HEK293 (cell line): ENCODE results near the gene TRIM47.

Source experiments
- CTCF ChIA-PET: fragments of 350-600 bp; formaldehyde crosslinking; extraction: SDS; loops from one replicate; lab custom pipeline; 2021; ENCODE audit warnings: antibody characterized with exemption; lab: Yijun Ruan, JAX
- POLR2A ChIA-PET: fragments of 300-600 bp; formaldehyde crosslinking; extraction: SDS; loops from one replicate; lab custom pipeline; 2020; ENCODE audit warnings: antibody characterized with exemption, inconsistent platforms; lab: Yijun Ruan, JAX
- H3K27ac ChIP-seq: fragments of 200-500 bp; sonication (Bioruptor generic); 2 replicates; pipeline ENCODE4 v1.5.1; 2014; ENCODE audit warnings: low read depth, low read length, control low read depth, inconsistent platforms; ENCODE audit errors: extremely low read depth
- H3K36me3 ChIP-seq, 2 experiments: fragments of 200-500 bp in 1 of 2; sonication (Bioruptor generic) in 1 of 2; 1 replicate in 1 of 2; 2 replicates in 1 of 2; pipeline ENCODE4 v1.5.1; 2014 to 2017; ENCODE audit warnings: inconsistent platforms in 2 of 2, low read length in 2 of 2; ENCODE audit not compliant: control insufficient read depth in 2 of 2, insufficient read depth in 1 of 2
- H3K4me1 ChIP-seq: fragments of 200-500 bp; sonication (Bioruptor generic); 2 replicates; pipeline ENCODE4 v1.5.1; 2014; ENCODE audit warnings: mild to moderate bottlenecking, low read length, inconsistent platforms; ENCODE audit not compliant: control insufficient read depth, insufficient read depth
- H3K4me3 ChIP-seq: 2 replicates; pipeline ENCODE4 v1.5.1; 2011; ENCODE audit warnings: low read depth, mild to moderate bottlenecking, control low read depth, low read length, moderate library complexity
- H3K9me3 ChIP-seq: fragments of 200-500 bp; sonication (Bioruptor generic); 2 replicates; pipeline ENCODE4 v1.5.1; 2014; ENCODE audit warnings: low read depth, low read length, inconsistent platforms; ENCODE audit not compliant: control insufficient read depth, insufficient read depth
- AEBP2 ChIP-seq: fragments of 450-650 bp; formaldehyde crosslinking; IDR thresholded peaks from 2 replicates; pipeline ENCODE4 v1.5.1; 2016; ENCODE audit warnings: missing biosample characterization, missing genetic modification characterization, borderline replicate concordance
- BCL11B ChIP-seq: fragments of 450-650 bp; formaldehyde crosslinking; IDR thresholded peaks from 2 replicates; pipeline ENCODE4 v1.5.1; 2016; ENCODE audit warnings: low read depth, missing biosample characterization, missing genetic modification characterization
- GLI4 ChIP-seq: fragments of 450-650 bp; formaldehyde crosslinking; IDR thresholded peaks from 2 replicates; pipeline ENCODE4 v1.5.1; 2016; ENCODE audit warnings: missing biosample characterization, missing genetic modification characterization
- GLIS2 ChIP-seq: fragments of 450-650 bp; formaldehyde crosslinking; IDR thresholded peaks from 2 replicates; pipeline ENCODE4 v1.5.1; 2016; ENCODE audit warnings: missing biosample characterization, missing genetic modification characterization
- KLF8 ChIP-seq: fragments of 450-650 bp; formaldehyde crosslinking; IDR thresholded peaks from 2 replicates; pipeline ENCODE4 v1.5.1; 2016; ENCODE audit warnings: missing biosample characterization, missing genetic modification characterization
- SALL2 ChIP-seq: fragments of 450-650 bp; formaldehyde crosslinking; IDR thresholded peaks from 2 replicates; pipeline ENCODE4 v1.5.0; 2017; ENCODE audit warnings: missing biosample characterization, mild to moderate bottlenecking, missing genetic modification characterization, borderline replicate concordance
- SCRT2 ChIP-seq: fragments of 450-650 bp; formaldehyde crosslinking; IDR thresholded peaks from 2 replicates; pipeline ENCODE4 v1.5.1; 2016; ENCODE audit warnings: missing biosample characterization, missing genetic modification characterization
- SP3 ChIP-seq: fragments of 450-650 bp; formaldehyde crosslinking; IDR thresholded peaks from 2 replicates; pipeline ENCODE4 v1.5.1; 2016; ENCODE audit warnings: missing biosample characterization, missing genetic modification characterization
- TRIM28 ChIP-seq: IDR thresholded peaks from 2 replicates; pipeline ENCODE4 v1.6.1; 2011; ENCODE audit warnings: low read length, control low read depth, borderline replicate concordance
- WT1 ChIP-seq: fragments of 450-650 bp; formaldehyde crosslinking; IDR thresholded peaks from 2 replicates; pipeline ENCODE4 v1.5.1; 2016; ENCODE audit warnings: missing biosample characterization, missing genetic modification characterization
- ZBTB10 ChIP-seq: fragments of 450-650 bp; formaldehyde crosslinking; IDR thresholded peaks from 2 replicates; pipeline ENCODE4 v1.5.1; 2016; ENCODE audit warnings: missing biosample characterization, missing genetic modification characterization
- ZBTB8A ChIP-seq: fragments of 450-650 bp; formaldehyde crosslinking; IDR thresholded peaks from 2 replicates; pipeline ENCODE4 v1.5.1; 2016; ENCODE audit warnings: missing biosample characterization, missing genetic modification characterization
- ZFP37 ChIP-seq: fragments of 450-650 bp; formaldehyde crosslinking; IDR thresholded peaks from 2 replicates; pipeline ENCODE4 v1.5.1; 2016; ENCODE audit warnings: missing biosample characterization, missing genetic modification characterization
- ZNF146 ChIP-seq: fragments of 450-650 bp; formaldehyde crosslinking; IDR thresholded peaks from 2 replicates; pipeline ENCODE4 v1.5.1; 2016; ENCODE audit warnings: missing biosample characterization, missing genetic modification characterization
- ZNF202 ChIP-seq: fragments of 450-650 bp; formaldehyde crosslinking; IDR thresholded peaks from 2 replicates; pipeline ENCODE4 v1.5.1; 2016; ENCODE audit warnings: missing biosample characterization, missing genetic modification characterization, borderline replicate concordance
- ZNF394 ChIP-seq: fragments of 450-650 bp; formaldehyde crosslinking; IDR thresholded peaks from 2 replicates; pipeline ENCODE4 v1.5.1; 2016; ENCODE audit warnings: missing biosample characterization, missing genetic modification characterization, mild to moderate bottlenecking, moderate library complexity, borderline replicate concordance
- ZNF433 ChIP-seq: fragments of 450-650 bp; formaldehyde crosslinking; IDR thresholded peaks from 2 replicates; pipeline ENCODE4 v1.5.1; 2016; ENCODE audit warnings: missing biosample characterization, missing genetic modification characterization, low read depth
- ZNF473 ChIP-seq: fragments of 450-650 bp; formaldehyde crosslinking; IDR thresholded peaks from 2 replicates; pipeline ENCODE4 v1.5.1; 2017; ENCODE audit warnings: missing biosample characterization, missing genetic modification characterization
- ZNF596 ChIP-seq: fragments of 450-650 bp; IDR thresholded peaks from 2 replicates; pipeline ENCODE4 v1.5.0; 2018; ENCODE audit warnings: missing biosample characterization, mild to moderate bottlenecking, missing genetic modification characterization, moderate library complexity
- ZNF660 ChIP-seq: fragments of 450-650 bp; IDR thresholded peaks from 2 replicates; pipeline ENCODE4 v1.5.1; 2018; ENCODE audit warnings: missing biosample characterization, mild to moderate bottlenecking, missing genetic modification characterization
- ZNF701 ChIP-seq: fragments of 450-650 bp; formaldehyde crosslinking; IDR thresholded peaks from 2 replicates; pipeline ENCODE4 v1.5.1; 2016; ENCODE audit warnings: missing biosample characterization, missing genetic modification characterization
- ZNF704 ChIP-seq: fragments of 450-650 bp; formaldehyde crosslinking; IDR thresholded peaks from 2 replicates; pipeline ENCODE4 v1.5.1; 2016; ENCODE audit warnings: missing biosample characterization, missing genetic modification characterization
- ZNF768 ChIP-seq: fragments of 450-650 bp; formaldehyde crosslinking; IDR thresholded peaks from 2 replicates; pipeline ENCODE4 v1.5.1; 2018; ENCODE audit warnings: missing biosample characterization, mild to moderate bottlenecking, missing genetic modification characterization
- ZNF777 ChIP-seq: fragments of 450-650 bp; formaldehyde crosslinking; IDR thresholded peaks from 2 replicates; pipeline ENCODE4 v1.5.1; 2017; ENCODE audit warnings: missing biosample characterization, missing genetic modification characterization, borderline replicate concordance
- ZNF837 ChIP-seq: fragments of 450-650 bp; formaldehyde crosslinking; IDR thresholded peaks from 2 replicates; pipeline ENCODE4 v1.5.1; 2016; ENCODE audit warnings: missing biosample characterization, missing genetic modification characterization
- ZSCAN30 ChIP-seq: fragments of 450-650 bp; IDR thresholded peaks from 2 replicates; pipeline ENCODE4 v1.5.1; 2018; ENCODE audit warnings: missing biosample characterization, mild to moderate bottlenecking, missing genetic modification characterization, moderate library complexity

TRIM47 gene

GRCh38 chr17:75920045-75920560 is 41.7 kb upstream of the TRIM47 start (continued):
- TF ChIP-seq ZNF202 (tag by site-specific recombination) (no peak), AEBP2 (tag by site-specific recombination) (no peak), KLF8 (tag by site-specific recombination) (no peak), ZSCAN30 (tag by site-specific recombination) (no peak), ZNF701 (tag by site-specific recombination) (no peak), ZNF777 (no peak), BCL11B (tag by site-specific recombination) (no peak)

GRCh38 chr17:75919611-75920010 is 41.2 kb upstream of the TRIM47 start:
- Histone ChIP-seq H3K4me1 (no peaks in the 10 kb centered on the region), H3K36me3 (peaks cover 12 to 80% of the 10 kb centered on the region in 2 experiments; a peak in 2 of 3 replicates), H3K4me3 (no peak overlapping the region), H3K27ac (no peak overlapping the region), H3K9me3 (no peaks in the 10 kb centered on the region)
- TF ChIP-seq ZNF660 (tag by site-specific recombination) (no peak), GLIS2 (tag by site-specific recombination) (no peak), ZNF433 (tag by site-specific recombination) (no peak), ZNF394 (no peak), SCRT2 (no peak), ZFP37 (tag by site-specific recombination) (no peak), ZNF768 (tag by site-specific recombination) (no peak), TRIM28 (no peak), ZBTB8A (no peak), WT1 (tag by site-specific recombination) (no peak), ZNF596 (tag by site-specific recombination) (no peak), ZNF704 (tag by site-specific recombination) (no peak), ZNF146 (no peak), SP3 (tag by site-specific recombination) (no peak), ZNF837 (tag by site-specific recombination) (no peak), GLI4 (tag by site-specific recombination) (no peak), ZBTB10 (no peak), ZNF473 (tag by site-specific recombination) (no peak), BCL11B (tag by site-specific recombination) (no peak), SALL2 (tag by site-specific recombination) (no peak)
- POLR2A ChIA-PET: no interaction called here
- CTCF ChIA-PET: interaction anchor here (1.9 kb wide), 1 partner anchor 15 kb away, joined by 6 read pairs; the partner anchor contains the start of gene MRPL38
